HUES64 (cell line): ENCODE results near the gene USP11.
"Not testable (repeated sequence)": the region's sequence is repeated elsewhere in the genome, so short reads cannot be mapped to it uniquely, and the experiment has no call there.

Source experiments
- H3K27ac ChIP-seq: 2 replicates; pipeline ENCODE4 v1.7.0; 2013; ENCODE audit warnings: low read depth, low read length, inconsistent platforms
- H3K27me3 ChIP-seq: 2 replicates; pipeline ENCODE4 v1.6.1; 2013; ENCODE audit warnings: mild to moderate bottlenecking, low read length; ENCODE audit not compliant: insufficient read depth
- H3K36me3 ChIP-seq: 2 replicates; pipeline ENCODE4 v1.6.1; 2013; ENCODE audit warnings: mild to moderate bottlenecking, low read length; ENCODE audit not compliant: insufficient read depth
- H3K4me1 ChIP-seq: 2 replicates; pipeline ENCODE4 v1.6.1; 2013; ENCODE audit warnings: mild to moderate bottlenecking, low read length, moderate library complexity; ENCODE audit not compliant: insufficient read depth
- H3K4me3 ChIP-seq: 2 replicates; pipeline ENCODE4 v1.5.1; 2013; ENCODE audit warnings: mild to moderate bottlenecking, low read length, moderate library complexity
- H3K9ac ChIP-seq: 2 replicates; pipeline ENCODE4 v1.6.1; 2013; ENCODE audit warnings: mild to moderate bottlenecking, low read depth, low read length
- H3K9me3 ChIP-seq: 2 replicates; pipeline ENCODE4 v1.6.1; 2013; ENCODE audit warnings: low read depth, low read length; ENCODE audit not compliant: insufficient read depth
- WGBS: fragments of 150-250, 120-280 bp; methylation state at CpG from one replicate; pipeline ENCODE4 v1.1.7; 2013; ENCODE audit warnings: missing lambda C conversion rate; 5-methylcytosine and 5-hydroxymethylcytosine counted together

The USP11 gene

DNA sequence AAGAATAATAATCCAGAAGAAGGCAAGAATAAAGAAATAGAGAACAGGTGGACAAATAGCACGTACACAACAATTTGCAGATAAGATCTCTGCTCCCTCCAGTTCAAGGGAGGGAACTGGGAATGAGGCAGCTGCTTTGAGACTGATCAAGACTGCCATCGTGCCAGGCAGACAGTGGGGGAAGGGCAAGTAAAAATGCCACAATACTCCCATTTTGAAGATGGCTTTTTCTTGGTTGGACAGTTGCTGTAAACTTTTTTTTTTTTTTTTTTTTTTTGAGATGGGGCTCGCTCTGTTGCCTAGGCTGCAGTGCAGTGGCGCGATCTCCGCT lies 17.2 kb downstream of the USP11 start:
- 92% methylated on average over 6 of the region's 6 CpGs for WGBS

DNA sequence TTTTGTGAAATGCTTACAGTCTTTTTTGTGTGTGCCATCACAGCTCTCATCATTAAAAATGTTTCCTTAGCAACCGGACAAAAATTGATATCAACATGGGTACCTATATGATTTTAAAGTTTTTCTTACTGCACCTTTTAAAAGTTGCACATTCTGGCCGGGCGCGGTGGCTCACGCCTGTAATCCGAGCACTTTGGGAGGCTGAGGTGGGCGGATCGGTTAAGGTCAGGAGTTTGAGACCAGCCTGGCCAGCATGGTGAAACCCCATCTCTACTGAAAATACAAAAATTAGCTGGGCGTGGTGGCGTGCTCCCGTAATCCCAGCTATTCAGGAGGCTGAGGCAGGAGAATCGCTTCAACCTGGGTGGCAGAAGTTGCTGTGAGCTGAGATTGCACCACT lies 24.8 kb downstream of the USP11 start:
- H3K4me3 ChIP-seq, H3K27ac ChIP-seq, H3K36me3 ChIP-seq, H3K4me1 ChIP-seq, H3K27me3 ChIP-seq, H3K9ac ChIP-seq, H3K9me3 ChIP-seq: not testable (repeated sequence)
- WGBS, result 95% methylated on average over 11 of the region's 12 CpGs

More for the DNA sequence above, 17.2 kb downstream of the USP11 start:
- Histone ChIP-seq H3K36me3 (peaks cover 26% of the 10 kb centered on the region), H3K9ac (no peak overlapping the region), H3K4me1 (no peaks in the 10 kb centered on the region), H3K27ac (no peak overlapping the region), H3K4me3 (no peak overlapping the region), H3K9me3 (no peaks in the 10 kb centered on the region), H3K27me3 (no peaks in the 10 kb centered on the region)

DNA sequence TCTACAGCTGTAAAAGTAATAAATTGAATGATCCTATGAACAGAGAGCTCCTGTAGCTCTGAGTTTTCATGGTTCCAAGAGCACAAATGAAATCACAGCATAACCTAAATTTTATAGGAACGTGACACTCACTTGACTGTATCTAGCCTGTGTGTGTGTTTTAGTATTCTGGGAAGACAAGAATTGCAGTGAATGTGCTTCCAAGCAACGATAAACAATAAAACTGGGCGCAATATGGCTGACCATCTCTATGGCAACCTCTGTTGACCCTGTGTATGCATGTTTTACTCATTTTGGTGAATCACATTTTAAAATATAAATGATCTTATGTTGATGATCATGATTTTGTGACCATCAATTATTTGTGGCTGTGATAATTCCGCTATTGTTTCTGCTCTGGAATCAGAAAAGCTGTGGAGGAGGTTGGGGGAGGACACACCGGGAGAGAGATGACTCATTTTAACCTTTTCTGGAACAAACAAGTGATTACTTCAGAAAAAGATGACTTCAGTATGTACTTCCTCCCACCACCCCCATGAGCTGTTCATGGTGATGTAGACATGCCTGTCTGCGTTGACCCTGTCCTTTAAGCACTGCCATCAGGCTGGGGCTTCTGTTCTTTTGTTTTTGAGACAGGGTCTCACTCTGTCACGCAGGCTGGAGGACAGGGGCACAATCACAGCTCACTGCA lies 31.8 kb downstream of the USP11 start:
- WGBS, result 83% methylated on average over 7 of the region's 7 CpGs
- Histone ChIP-seq H3K4me3 (no peak overlapping the region), H3K36me3 (no peaks in the 10 kb centered on the region), H3K27me3 (no peaks in the 10 kb centered on the region), H3K4me1 (no peaks in the 10 kb centered on the region), H3K9me3 (no peaks in the 10 kb centered on the region), H3K27ac (no peak overlapping the region), H3K9ac (no peak overlapping the region)

- 67% methylated on average over 7 of the region's 7 CpGs for WGBS
- no peaks in the 10 kb centered on the region for H3K4me1 ChIP-seq
- H3K27ac ChIP-seq, result no peak overlapping the region
- no peak overlapping the region for H3K9ac ChIP-seq
- H3K36me3 ChIP-seq, result no peaks in the 10 kb centered on the region
- no peaks in the 10 kb centered on the region for H3K27me3 ChIP-seq
- H3K9me3 ChIP-seq, result no peaks in the 10 kb centered on the region
- H3K4me3 ChIP-seq, result no peak overlapping the region
These were observed 33.8 kb downstream of the USP11 start for GRCh38 chrX:47266643-47267042.

GRCh38 chrX:47272013-47272408 lies 39.2 kb downstream of the USP11 start:
- Histone ChIP-seq H3K36me3 (no peaks in the 10 kb centered on the region), H3K27ac (no peak overlapping the region), H3K9ac (no peak overlapping the region), H3K9me3 (no peaks in the 10 kb centered on the region), H3K27me3 (no peaks in the 10 kb centered on the region), H3K4me3 (no peak overlapping the region), H3K4me1 (no peaks in the 10 kb centered on the region)
- WGBS, result 93% methylated on average over 2 of the region's 2 CpGs

- Histone ChIP-seq H3K27ac (no peak overlapping the region), H3K9ac (no peak overlapping the region), H3K27me3 (no peaks in the 10 kb centered on the region), H3K4me3 (no peak overlapping the region), H3K4me1 (no peaks in the 10 kb centered on the region), H3K9me3 (no peaks in the 10 kb centered on the region), H3K36me3 (no peaks in the 10 kb centered on the region)
- 83% methylated on average over 7 of the region's 7 CpGs for WGBS
These were observed 40.4 kb downstream of the USP11 start for GRCh38 chrX:47273011-47273730.

DNA sequence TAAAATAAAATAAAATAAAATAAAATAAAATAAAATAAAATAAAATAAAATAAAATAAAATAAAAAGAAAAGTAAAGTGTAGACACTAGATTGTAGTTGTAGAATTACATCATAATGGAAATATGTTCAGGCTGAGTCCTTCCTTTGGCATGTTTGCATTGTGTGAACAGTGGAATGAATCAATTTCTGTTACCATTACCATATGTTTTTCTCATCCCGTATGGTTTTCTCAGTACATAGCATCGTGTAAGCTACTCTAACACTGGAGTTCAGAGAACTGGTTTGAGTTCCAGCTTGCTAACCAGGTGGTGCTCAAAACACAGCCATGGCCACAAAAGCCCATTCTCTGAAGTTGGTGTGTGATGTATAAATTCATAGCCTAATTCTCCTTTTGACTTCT lies 45.9 kb downstream of the USP11 start:
- Histone ChIP-seq H3K9ac (no peak overlapping the region), H3K4me3 (no peak overlapping the region), H3K9me3 (no peaks in the 10 kb centered on the region), H3K27me3 (no peaks in the 10 kb centered on the region), H3K27ac (no peak overlapping the region), H3K4me1 (no peaks in the 10 kb centered on the region), H3K36me3 (no peaks in the 10 kb centered on the region)
- WGBS, result 90% methylated on average over 2 of the region's 2 CpGs

- Histone ChIP-seq H3K27me3 (no peaks in the 10 kb centered on the region), H3K9ac (no peak overlapping the region), H3K4me3 (no peak overlapping the region), H3K27ac (no peak overlapping the region), H3K9me3 (no peaks in the 10 kb centered on the region), H3K4me1 (no peaks in the 10 kb centered on the region), H3K36me3 (no peaks in the 10 kb centered on the region)
- WGBS, result 92% methylated on average over 18 of the region's 18 CpGs
These were observed 50.4 kb downstream of the USP11 start for GRCh38 chrX:47283015-47283771.

GRCh38 chrX:47284616-47285015 lies 51.8 kb downstream of the USP11 start:
- H3K4me3 ChIP-seq, H3K36me3 ChIP-seq, H3K27ac ChIP-seq, H3K9ac ChIP-seq, H3K27me3 ChIP-seq, H3K9me3 ChIP-seq, H3K4me1 ChIP-seq: not testable (repeated sequence)
- 85% methylated on average over 10 of the region's 10 CpGs for WGBS

DNA sequence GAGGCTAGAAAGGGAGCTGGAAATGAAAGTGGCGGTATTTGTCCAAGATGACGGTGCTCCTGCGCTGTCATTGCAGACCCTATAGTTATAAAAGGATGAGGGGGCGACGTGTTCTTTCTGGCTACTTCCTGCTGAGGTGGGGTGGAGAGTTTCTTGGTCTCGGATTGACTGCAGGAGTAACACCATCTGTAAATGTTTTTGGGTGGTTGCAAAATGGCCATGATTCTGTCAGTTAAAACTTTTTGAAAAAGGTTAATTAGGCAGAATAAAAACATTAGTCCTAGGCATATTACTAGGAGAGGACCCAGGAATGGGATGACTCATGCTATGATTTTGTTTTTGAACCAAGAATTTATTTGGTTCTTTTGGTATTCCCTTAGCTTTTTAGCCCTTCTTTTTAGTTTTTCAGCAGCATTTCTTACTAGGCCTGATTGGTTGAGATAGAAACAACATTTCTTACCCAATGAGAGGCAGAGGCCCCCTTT lies 53.1 kb downstream of the USP11 start:
- Histone ChIP-seq H3K36me3 (no peaks in the 10 kb centered on the region), H3K9ac (no peak overlapping the region)

DNA sequence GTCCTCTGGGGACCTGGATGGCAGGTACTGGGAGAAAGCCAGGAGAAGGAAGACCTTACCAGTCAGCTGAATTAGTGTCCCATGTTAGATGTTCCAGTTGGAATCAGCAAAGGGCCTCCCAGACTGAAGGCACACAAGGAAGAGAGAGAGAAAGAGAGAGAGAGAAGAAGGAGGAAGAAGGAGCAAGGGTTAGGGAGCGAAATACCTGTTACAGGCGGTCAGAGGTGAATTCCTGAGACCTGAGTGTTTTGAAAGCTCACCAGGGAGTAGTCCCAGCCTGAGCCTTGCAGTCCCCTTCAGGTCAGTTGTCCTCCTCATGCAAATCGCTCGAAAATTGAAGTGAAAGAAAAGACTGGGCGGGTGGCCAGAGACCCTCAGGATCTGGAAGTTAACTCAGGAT lies 60.3 kb downstream of the USP11 start:
- Histone ChIP-seq H3K27ac (no peak overlapping the region), H3K4me1 (no peaks in the 10 kb centered on the region), H3K9me3 (0 out of 2 replicates have a peak, but pooled peaks cover 2% of the 10 kb centered on the region), H3K27me3 (no peaks in the 10 kb centered on the region), H3K36me3 (no peaks in the 10 kb centered on the region), H3K4me3 (no peak overlapping the region), H3K9ac (no peak overlapping the region)
- 74% methylated on average over 5 of the region's 5 CpGs for WGBS

More for the DNA sequence above, 53.1 kb downstream of the USP11 start:
- H3K4me1 ChIP-seq, result no peaks in the 10 kb centered on the region
- no peak overlapping the region for H3K27ac ChIP-seq
- WGBS, result 59% methylated on average over 6 of the region's 6 CpGs
- H3K9me3 ChIP-seq, result no peaks in the 10 kb centered on the region
- H3K27me3 ChIP-seq, result no peaks in the 10 kb centered on the region
- no peak overlapping the region for H3K4me3 ChIP-seq
